Non-pigmented ciliary epithelial cell (primary cell): ENCODE measurements around the gene CENPA.

ENCODE experiments used
- DNase-seq: peaks from one replicate; pipeline ENCODE4 v3.0.0-alpha.2; 2010; ENCODE audit warnings: low read depth

CENPA gene

DNA sequence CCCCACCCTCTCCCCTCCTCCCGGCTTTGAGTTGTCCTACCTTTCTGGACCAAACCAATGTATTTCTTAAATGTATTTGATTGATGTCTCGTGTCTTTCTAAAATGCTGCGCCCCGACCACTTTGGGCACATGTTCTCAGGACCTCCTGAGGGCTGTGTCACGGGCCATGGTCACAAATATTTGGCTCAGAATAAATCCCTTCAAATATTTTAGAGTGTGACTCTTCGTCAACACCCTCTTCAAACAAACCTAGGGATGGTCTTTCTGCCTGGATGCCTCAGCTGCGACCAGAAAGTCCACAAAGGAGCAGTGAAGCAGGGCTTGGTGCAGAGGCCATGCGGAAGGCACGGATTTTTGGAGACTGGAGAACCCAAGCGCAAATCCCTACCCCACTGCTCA is 22.8 kb upstream of the CENPA start:
- DNase-seq, result no peak

DNA sequence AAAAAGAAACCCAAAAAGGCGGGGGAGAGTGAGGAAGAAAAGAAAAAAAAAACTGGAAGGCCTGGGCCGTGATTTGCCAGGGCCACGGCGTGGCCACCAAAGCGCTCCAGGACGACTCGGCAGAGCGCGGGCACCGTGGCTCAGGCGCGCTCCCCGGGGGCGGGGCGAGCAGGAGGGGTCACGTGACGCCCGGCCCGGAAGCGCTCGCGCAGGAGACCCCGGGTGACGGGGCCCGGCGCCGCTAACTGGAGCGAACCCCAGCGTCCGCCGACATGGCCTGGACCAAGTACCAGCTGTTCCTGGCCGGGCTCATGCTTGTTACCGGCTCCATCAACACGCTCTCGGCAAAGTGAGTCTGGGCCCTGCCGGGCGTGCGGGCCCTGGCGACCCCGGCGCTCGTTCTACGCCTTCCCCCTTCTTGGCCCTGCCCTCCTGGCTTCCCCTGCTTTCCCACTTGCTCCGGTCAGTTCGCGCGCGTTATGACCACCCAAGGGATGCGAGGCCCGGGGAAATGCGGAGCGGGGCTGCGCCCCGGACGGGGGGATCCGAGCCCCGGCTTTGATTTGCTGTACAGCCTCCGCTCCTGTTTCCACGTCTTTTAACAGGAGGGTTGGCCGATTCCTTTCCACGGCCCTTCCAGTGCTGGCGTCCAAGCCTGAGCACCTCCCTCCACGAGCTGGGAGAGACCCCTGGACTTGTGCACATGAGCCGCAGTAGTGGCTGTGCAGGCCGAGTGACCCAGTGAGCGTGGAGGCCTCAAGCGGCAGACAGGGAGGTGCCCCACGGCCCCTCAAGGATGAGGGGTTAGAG is 21.6 kb upstream of the CENPA start, which contains the start of gene SLC35F6:
SLC35F6 (plus strand) TSS at position 207 of the 810 bp plus-strand sequence; CDS start at position 273, 66 bp downstream.
- no peak for DNase-seq

DNA sequence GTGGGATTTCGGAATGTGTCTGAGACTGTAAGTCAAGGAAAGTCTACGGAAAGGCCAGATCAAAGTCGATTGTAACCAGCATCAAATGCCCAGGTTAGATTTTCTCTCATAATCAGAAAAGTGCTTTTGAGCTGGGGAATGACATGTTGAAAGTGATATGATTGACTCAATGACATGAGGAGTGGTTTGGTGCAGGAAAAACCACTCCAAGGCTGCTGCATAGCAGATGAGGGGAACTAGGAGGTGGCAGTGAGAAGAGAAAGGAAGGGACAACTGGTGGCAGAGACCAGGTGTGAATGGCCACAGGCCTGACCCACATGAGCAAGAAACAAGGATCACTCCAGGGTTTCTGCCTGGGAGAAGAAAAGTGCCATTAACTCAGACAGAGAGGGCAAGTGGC is 20.9 kb upstream of the CENPA start:
- no peak for DNase-seq

DNA sequence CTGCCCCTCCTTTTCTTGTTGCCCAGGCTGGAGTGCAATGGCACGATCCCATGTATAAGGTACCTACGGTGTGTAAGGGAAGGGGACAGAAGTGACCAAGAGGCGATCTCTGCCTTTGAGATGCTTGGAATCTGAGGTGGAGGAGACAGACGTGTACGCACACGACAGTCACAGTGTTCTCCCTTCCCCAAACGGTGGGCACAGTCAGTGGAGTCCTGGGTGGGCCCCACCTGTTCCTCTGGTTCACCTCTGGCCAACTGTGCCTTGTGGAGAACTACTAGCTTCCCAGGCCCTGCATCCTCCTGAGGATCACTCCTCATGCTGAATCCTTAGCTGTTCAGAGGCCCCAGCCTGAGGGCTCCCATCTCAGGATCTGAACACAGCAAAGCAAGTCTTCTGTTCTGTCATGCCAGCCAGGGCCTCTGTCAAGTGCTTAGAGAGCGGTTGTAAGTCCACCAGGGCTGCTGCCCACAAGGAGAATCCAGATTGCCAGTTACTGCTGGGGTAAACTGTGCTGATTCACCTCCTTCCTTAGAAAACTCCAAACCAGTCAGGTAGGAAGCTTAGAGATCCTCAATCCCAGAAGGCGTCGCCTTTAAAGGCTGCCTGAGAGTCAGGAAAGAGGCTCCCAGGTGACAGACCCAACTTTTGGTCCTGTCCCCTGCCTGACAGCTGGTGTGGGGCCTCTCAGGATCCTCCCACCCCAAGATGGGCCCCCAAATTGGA is 20.2 kb upstream of the CENPA start:
- DNase-seq, result no peak

DNA sequence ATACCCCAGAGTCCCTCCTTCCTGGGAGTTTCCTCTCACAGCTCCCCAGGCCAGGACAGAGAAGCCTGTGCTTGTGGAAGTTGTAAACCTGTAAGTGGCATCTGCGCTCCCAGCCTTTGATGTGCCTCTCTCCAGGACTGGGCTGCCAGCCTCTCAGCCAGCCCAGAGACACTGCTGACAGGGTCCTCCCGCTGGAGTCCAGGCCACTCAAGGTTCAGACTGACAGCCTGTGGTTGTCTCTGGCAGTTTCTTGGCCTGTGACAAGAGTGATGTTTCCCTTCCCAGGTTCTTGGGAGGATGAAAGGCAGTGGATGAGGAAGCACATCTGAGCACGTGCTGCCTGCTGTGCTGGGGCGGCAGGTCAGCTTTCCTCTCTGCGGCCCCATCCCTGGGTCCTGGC is 18.7 kb upstream of the CENPA start:
- no peak for DNase-seq

DNA sequence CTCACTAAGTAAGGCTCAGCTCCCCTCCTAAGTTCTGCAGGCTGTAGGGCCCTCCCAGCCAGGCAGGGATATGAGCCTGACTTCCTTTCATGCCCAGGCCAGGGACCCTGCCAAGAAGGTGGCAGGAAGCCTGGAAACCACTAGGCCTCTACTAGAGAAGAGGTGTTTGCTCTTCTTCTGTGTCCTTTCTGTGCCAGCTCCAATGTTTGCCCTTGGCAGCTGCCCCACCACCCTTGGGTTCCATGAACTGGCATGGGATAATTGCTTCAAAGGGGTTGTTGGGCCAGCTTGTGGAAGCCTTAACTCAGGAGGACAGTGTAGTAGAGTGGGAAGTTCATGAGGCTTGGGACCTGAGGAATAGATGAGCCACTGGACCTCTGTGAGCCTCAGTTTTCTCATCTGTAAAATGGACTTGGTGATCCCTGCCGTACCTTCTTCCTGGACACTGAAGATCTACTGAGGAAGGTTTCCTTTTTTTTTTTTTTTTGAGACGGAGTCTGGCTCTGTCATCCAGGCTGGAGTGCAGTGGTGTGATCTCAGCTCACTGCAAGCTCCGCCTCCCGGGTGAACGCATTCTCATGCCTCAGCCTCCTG is 17.9 kb upstream of the CENPA start:
- DNase-seq, result no peak

DNA sequence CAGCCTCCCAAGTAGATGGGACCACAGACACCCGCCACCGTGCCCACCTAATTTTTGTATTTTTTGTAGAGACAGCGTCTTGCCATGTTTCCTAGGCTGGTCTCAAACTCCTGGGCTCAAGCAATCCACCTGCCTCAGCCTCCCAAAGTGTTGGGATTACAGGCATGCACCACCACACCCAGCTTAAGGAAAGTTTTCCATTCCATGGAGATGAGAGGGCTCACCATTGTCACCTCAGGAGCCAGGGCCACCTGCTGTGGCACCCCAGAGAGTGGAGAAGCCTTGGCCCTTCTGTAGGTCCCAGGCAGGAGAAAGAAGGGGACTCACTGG is 17.1 kb upstream of the CENPA start:
- no peak for DNase-seq

DNA sequence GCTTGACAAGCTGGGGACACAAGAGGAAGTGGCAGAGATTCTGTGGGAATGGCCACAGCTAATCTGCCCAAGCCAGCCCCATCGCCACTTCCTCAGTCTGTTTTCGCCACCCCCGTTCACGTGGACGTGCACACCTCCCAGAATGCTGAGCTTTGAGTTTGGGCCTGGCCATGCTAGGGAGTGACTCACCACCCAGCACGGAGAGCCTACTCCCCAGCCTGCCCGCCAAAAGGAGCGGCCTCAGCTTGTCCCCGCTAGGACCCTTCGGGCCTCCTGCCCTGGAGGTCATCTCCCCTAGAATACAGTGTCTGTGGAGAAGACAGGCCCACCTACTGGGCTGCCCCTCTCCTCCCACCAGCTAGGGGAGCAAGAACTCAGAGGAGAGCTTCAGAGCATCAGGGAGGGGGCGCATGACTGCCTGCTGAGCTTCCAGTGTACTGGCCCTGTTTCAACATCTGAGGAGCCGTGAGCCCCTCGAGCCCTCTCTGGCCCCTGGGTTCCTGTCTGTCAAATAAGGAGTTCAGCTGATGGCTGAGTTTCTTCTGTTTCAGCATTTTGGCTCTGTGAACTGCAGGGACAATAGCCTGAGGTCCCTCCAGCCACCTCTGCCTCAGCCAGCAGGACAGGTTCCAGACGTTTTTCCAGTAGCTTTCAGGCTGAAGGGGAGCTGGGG is 16.6 kb upstream of the CENPA start:
- DNase-seq, result no peak

DNA sequence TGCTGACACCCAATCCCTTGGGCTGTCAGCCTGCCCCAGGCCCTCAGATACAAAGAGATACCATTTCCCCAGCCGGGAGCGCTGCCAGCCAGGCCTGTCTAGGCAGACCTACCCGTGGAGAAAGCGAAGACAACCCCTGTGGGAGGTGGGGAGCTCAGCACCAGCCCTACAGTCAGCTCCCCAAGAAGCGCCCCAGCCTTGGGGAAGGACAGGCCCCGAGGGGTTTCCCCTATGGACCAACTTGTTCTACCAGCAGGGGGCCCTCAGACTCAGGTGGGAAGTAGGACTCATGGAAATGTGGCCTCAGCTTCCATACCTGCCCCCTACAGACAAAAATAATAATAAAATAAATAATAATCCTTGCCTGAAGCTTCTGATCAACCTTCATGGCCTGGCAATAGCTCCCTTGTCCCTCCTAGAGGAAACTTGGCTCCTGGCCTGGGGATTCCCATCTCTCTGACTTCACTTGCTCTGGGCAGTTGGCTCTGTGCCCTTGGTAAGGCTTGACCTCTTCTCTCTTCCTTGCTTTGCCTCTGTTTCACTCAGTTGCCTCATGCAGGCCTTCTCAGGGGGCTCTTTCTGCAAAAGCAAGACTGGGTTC is 14.8 kb upstream of the CENPA start:
- DNase-seq, result no peak

DNA sequence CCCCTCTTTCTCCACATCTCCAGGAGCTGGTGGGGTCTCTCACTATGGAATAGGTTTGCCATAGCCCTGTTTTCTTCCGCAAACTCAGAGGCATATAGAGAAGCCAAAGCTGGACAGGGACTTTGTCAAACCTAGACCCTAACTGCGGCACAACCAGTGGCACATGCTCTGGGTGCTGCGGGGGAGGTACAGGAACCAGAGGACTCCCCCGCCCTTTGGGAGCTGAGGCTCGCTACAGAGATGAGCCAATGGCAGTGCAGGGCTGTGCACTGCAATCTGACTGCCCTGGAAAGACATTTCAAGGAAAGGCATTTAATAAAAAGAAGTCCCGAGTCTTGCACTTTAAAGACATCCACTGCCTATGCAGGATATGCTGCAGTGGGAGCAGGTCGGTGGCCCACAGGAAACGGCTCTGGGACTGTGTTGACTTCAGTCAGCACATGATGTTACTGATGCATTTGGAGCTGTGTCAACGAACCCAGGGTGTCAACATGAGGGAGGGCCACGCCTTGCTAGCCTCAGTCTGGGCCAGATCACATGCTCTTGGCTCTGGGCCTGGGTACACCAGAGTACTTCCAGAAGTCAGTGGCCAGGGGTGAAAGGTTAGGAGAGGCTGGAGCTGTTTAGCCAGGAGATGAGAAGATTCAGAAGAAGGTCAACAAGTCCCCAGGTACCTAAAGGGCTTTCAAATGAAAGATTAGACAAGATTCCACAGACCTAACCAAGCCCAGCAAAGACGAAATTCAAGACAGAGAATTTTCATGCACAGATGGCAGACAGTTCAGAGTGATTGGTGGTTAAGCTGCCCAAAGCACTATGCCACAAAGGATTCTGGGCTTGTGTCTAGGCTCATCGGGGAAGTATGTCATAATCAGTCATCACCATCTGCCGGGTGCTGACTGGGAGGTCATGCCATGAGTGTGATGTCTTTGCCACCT is 13.5 kb upstream of the CENPA start:
- no peak for DNase-seq

DNA sequence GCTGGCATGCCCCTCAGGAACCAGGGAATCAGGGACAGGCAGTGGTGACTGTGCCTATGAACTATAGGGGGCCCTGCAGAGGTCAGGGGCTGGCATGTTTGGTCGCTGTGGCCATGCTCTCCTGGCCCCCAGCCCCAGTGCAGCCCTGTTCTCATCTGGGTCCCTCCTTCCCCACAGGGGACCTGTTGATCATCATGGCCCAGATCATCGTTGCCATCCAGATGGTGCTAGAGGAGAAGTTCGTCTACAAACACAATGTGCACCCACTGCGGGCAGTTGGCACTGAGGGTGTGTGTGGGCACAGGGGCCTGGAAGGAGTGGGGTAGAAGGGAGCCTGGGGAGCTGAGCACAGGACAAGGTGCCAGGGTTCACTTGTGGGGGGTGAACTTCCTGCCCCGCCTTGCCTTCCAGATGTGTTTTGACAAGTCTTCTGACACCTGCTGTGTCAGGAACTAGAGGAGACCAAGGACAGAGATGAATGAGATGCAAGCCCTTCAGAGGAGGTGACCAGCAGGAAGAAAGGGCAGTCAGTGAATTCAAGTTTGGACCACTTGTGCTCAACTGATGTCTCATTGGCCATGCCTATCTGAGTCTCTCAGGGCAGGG is 9.6 kb upstream of the CENPA start:
- no peak for DNase-seq

DNA sequence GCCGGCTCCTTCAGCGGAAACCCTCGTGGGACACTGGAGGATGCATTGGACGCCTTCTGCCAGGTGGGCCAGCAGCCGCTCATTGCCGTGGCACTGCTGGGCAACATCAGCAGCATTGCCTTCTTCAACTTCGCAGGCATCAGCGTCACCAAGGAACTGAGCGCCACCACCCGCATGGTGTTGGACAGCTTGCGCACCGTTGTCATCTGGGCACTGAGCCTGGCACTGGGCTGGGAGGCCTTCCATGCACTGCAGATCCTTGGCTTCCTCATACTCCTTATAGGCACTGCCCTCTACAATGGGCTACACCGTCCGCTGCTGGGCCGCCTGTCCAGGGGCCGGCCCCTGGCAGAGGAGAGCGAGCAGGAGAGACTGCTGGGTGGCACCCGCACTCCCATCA is 7.8 kb upstream of the CENPA start:
- no peak for DNase-seq

DNA sequence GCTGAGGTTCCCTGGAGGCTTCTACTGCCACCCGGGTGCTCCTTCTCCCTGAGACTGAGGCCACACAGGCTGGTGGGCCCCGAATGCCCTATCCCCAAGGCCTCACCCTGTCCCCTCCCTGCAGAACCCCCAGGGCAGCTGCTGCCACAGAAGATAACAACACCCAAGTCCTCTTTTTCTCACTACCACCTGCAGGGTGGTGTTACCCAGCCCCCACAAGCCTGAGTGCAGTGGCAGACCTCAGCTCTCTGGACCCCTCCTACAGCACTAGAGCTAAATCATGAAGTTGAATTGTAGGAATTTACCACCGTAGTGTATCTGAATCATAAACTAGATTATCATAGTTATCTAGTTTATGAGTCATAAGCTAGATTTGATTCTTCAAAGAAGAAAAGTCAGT is 7.3 kb upstream of the CENPA start:
- DNase-seq, result no peak

DNA sequence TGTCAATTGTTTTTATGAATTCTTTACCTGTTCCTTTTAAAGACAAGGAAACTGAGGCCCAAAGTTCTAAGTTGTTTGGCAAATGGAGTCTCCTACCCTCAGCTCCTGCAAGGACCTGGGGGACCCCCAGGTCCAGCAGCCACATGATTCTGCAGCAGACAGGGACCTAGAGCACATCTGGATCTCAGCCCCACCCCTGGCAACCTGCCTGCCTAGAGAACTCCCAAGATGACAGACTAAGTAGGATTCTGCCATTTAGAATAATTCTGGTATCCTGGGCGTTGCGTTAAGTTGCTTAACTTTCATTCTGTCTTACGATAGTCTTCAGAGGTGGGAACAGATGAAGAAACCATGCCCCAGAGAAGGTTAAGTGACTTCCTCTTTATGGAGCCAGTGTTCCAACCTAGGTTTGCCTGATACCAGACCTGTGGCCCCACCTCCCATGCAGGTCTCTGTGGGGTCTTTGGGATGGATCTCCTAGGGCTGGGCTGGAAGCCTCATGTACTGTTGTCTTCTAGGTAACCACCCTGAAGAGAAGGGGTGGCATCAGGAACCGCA is 5.6 kb upstream of the CENPA start:
- DNase-seq, result no peak

DNA sequence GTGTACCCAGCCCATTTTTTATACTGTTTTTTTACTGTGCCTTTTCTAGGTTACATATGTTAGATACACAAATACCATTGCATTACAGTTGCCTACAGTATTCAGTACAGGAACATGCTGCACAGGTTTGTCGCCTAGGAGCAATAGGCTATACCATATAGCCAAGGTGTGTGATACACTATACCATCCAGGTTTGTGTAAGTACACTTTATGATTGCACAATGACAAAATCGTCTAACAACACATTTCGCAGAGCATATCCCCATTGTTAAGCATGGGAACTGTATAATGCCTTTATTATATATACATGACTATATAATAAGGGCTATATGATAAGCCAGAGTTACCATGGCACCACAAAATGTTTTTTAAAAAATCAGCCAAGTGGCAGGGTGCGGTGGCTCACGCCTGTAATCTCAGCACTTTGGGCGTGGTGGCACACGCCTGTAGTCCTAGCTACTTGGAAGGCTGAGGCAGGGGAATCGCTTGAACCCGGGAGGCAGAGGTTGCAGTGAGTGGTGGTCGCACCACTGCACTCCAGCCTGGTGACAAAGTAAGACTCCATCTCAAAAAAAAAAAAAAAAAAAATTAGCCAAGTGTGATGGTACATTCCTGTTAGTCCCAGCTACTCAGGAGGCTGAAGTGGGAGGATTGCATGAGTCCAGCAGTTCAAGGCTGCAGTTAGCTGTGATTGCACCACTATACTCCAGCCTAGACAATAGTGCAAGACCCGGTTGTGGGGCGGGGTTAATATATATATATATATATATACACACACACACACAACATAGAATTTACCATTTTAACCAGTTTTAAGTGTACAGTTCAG is 2.8 kb upstream of the CENPA start:
- DNase-seq, result no peak

DNA sequence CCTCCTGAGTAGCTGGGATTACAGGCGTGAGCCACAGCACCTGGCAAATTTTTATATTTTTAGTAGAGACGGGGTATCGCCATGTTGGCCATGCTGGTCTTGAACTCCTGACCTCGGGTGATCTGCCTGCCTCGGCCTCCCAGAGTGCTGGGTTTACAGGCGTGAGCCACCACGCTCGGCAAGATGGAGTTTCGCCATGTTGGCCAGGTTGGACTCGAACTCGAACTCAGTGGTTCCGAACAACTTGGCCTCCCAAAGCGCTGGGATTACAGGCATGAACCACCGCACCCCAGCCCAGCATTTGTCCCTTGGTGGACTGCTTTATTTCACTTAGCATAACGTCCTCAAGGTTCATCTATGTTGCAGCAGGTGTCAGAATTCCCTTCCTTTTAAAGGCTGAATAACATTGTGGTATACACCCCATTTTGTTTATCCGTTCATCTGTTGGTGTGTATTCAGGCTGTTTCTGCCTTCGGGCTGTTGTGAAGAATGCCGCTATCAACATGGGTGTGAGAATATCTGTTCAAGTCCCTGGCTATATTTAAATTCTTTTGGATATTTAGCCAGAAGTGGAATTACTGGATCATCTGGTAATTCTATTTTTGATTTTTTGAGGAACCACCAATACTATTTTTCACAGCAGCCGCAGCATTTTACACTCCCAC is 1.2 kb upstream of the CENPA start:
- no peak for DNase-seq

DNA sequence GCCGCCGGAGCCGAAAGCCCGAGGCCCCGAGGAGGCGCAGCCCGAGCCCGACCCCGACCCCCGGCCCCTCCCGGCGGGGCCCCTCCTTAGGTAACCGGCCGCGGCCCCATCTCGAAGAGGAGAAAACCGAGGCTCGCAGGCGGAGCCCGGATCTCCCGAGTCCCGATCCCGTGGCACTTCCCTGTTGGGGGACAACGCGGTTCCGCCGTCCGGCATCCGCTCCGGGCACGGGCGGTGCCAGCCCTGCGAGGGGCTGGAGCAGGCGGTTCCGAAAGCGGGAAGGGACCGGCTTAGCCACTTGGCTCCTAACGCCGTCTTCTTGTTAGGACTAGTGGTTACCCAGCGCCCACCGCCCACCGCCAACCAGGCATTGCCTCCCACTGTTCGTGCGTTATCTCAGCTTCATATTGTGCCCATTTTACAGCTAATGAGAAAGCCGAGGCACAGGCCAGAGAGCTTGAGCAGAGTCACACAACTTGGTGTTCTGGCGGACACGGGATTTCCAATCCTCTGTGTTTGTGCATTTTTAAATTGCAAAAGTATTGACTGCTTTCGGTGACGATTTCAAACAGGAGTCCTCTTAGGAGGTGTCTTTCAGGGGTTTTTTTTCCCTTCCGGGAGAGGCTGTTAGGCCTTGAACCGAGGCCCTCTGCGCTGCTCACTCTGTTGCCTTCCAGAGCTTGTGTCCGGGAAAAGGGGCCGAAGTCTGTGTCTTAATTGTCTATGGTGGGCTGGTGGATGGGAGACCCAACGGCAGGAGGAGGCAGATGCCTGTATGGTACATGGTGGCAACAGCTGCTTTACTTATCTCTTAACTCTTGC is 562 bp downstream of the CENPA start:
- DNase-seq, result no peak

DNA sequence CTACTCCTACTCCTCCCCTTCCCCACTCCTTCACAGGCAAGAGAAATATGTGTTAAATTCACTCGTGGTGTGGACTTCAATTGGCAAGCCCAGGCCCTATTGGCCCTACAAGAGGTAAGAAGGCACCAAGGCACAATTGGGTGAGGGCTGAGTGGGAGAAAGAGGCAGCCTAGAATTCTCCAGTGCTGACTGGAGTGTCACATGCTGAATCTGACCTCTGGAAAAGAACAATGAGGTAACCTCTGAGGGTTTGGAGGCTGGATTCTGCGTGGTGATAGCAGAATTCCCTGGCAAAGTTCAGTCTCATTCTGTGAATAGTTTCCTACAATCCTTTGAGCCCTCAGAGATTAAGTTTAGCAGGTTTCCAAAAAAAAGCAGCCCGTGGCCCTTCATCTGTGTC is 6.9 kb downstream of the CENPA start:
- DNase-seq, result no peak
